ENCODE data around the gene ETF1. TPM values are rescaled to one million over a fixed set of nuclear protein-coding genes. Genes with fewer than 3 reads are reported as not detected.

The ETF1 gene
- 120 and 137 TPM in 2 replicates for total RNA-seq

DNA sequence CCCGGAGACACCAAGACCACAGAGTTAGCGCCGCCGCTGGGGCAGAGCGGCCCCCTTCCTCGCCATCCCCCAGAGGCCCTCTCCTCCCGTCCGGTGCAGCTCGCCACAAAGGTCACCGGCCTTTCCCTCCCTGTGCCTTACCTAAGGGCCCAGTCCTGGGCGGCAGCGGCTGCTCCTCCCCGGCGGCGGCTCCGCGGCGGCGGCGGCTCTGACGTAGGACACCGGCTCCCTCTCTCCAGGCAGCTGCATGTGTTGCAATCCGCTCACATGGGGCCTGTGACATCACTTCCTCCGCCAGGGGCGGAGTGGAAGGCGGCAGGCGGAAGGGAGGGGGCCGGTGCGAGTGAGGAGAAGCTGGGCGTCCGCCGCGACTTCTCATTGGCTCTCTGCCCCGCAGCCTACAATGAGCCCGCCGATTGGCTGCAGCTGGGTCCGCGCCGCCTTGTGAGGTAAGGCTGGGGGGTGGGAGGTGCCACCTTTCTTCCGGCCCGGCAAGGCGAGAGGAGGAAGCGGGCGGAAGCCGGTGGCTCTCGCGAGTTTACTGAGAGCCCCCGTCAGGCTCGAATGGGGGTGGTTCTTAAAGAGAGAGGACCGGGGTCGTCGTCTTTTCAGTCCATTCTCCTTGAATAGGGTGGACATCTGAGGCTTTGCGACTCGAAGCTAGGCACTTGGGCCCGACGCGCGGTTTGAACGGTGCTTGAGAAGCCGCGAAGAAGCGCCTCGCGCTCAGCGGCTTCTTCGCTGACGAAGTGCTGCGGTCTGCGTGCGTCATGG, at the start of gene ETF1:
TSS of gene ETF1 (minus strand) at position 281 of the 774 bp plus-strand sequence. CDS start 318 bp downstream, outside the sequence.

DNA sequence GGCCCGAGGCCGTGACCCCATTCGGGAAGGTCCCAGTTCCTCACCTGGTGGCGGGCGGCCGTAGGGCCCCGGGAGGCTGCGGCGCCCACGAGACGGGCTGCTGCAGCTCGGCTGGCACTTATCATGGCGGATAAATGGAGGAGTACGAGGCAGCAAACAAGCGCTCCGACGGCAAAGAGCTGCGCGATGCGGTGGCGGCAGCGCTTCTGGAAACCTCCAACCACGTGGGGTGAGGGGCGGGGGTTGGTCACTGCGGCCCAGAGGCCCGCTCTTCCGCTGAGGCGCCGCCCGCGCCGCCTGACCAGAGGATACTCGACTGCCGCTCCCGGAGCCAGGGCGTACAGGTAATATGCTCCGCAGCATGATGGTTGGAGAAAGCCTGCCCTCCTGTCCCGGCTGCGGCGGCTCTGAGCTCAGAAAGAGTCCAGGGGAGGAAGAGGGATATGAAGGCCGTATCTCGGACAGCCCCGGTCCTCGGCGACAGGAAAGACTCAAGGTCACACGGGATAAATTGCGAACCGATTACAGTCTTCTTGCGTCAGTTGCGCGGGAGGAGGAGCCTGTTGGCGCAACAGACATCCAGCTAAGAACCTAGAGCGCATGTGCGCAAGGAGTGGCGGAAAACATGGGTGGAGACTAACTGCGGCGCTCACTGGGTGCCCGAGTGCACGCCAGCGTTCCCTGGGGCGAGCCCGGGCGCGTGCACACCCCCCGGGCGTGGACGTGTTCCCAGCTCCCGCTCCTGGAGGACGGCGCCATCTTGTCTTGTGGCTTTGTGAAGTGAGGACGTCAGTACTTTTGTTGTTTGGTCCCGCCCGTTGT, 32.4 kb upstream of the ETF1 start, which contains the start of gene HSPA9:
TSS of gene HSPA9 (minus strand) at position 208 of the 822 bp plus-strand sequence. CDS start at position 125, 83 bp downstream.

DNA sequence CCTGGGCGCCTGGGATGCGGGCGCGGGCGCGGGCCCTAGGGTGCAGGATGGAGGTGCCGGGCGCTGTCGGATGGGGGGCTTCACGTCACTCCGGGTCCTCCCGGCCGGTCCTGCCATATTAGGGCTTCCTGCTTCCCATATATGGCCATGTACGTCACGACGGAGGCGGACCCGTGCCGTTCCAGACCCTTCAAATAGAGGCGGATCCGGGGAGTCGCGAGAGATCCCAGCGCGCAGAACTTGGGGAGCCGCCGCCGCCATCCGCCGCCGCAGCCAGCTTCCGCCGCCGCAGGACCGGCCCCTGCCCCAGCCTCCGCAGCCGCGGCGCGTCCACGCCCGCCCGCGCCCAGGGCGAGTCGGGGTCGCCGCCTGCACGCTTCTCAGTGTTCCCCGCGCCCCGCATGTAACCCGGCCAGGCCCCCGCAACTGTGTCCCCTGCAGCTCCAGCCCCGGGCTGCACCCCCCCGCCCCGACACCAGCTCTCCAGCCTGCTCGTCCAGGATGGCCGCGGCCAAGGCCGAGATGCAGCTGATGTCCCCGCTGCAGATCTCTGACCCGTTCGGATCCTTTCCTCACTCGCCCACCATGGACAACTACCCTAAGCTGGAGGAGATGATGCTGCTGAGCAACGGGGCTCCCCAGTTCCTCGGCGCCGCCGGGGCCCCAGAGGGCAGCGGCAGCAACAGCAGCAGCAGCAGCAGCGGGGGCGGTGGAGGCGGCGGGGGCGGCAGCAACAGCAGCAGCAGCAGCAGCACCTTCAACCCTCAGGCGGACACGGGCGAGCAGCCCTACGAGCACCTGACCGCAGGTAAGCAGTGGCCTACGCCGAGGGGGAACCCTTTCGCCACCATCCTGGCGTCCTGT, 77.5 kb downstream of the ETF1 start, which contains the start of gene EGR1:
TSS of gene EGR1 (plus strand) at position 219 of the 864 bp plus-strand sequence. CDS start at position 502, 283 bp downstream.

Small RNAs within 50 kb of the gene (small RNA-seq; reads per million reads assigned to genes)
- gene RF00154 (8.5 reads per million, percentile 93 among the genes with 10 or more reads in this experiment), gene SNORD63 (485 reads per million, percentile 99 among the genes with 10 or more reads in this experiment)

Other genes starting within 250 kb of the ETF1 start
- 3.4 and 5.9 TPM in 2 replicates for gene CDC25C, start 211.4 kb downstream of the ETF1 start, total RNA-seq
- 32.1 and 32.6 TPM in 2 replicates for gene FAM53C, start 205.0 kb downstream of the ETF1 start, total RNA-seq
- 55.7 and 60.1 TPM in 2 replicates for gene KDM3B, start 190.6 kb downstream of the ETF1 start, total RNA-seq
- gene REEP2, start 104.2 kb downstream of the ETF1 start, total RNA-seq, result 8.2 and 11.9 TPM in 2 replicates
- gene EGR1, start 77.8 kb downstream of the ETF1 start, total RNA-seq, result 4.6 and 23.8 TPM in 2 replicates
- gene HSPA9, start 32.2 kb upstream of the ETF1 start, total RNA-seq, result 306 and 331 TPM in 2 replicates
- gene CTNNA1, start 210.2 kb upstream of the ETF1 start, total RNA-seq, result 368 and 391 TPM in 2 replicates

Measured in articular chondrocyte of knee joint (primary cell).